Activated CD4-positive, alpha-beta memory T cell treated with anti-CD3 and anti-CD28 coated beads for 36 hours (primary cell): Measurements from ENCODE around the gene TRPM8. TPM values are rescaled to one million over a fixed set of nuclear protein-coding genes. Genes with fewer than 3 reads are reported as not detected.

Source experiments
- CTCF ChIA-PET: fragments of 350-600 bp; sonication (Branson Sonifier 250); formaldehyde crosslinking; loops from one replicate; lab custom pipeline; 2021; ENCODE audit warnings: antibody characterized with exemption, inconsistent platforms; lab: Charles Lee
- POLR2A ChIA-PET: fragments of 350-600 bp; sonication (Branson Sonifier 250); formaldehyde crosslinking; loops from one replicate; lab custom pipeline; 2021; ENCODE audit warnings: antibody characterized with exemption; lab: Charles Lee
- DNase-seq: peaks from one replicate; pipeline ENCODE4 v3.0.0-alpha.2; 2020
- H3K27ac Mint-ChIP-seq: one replicate; pipeline ENCODE4 v1.8.0; 2021; ENCODE audit warnings: mixed read lengths
- H3K27me3 Mint-ChIP-seq: one replicate; pipeline ENCODE4 v1.8.0; 2021; ENCODE audit warnings: mixed read lengths
- H3K36me3 Mint-ChIP-seq: one replicate; pipeline ENCODE4 v1.8.0; 2021; ENCODE audit warnings: mixed read lengths
- H3K4me1 Mint-ChIP-seq: one replicate; pipeline ENCODE4 v1.8.0; 2021; ENCODE audit warnings: low read depth, mixed read lengths
- H3K4me3 Mint-ChIP-seq: one replicate; pipeline ENCODE4 v1.8.0; 2021; ENCODE audit warnings: mild to moderate bottlenecking, mixed read lengths
- H3K9me3 Mint-ChIP-seq: one replicate; pipeline ENCODE4 v1.8.0; 2021; ENCODE audit warnings: mixed read lengths
- intact Hi-C: fragments of 100-400 bp; cut with micrococcal nuclease; formaldehyde crosslinking; loops from one replicate; pipeline ENCODE4 v1.15.1; 2023
- total RNA-seq, 2 experiments: library from RNA; stranded (reverse); gene quantifications; one replicate each; pipeline ENCODE4 v1.2.3, GENCODE V29; 2021

TRPM8 gene
- total RNA-seq, 2 experiments from 2014 or later = not detected

DNA sequence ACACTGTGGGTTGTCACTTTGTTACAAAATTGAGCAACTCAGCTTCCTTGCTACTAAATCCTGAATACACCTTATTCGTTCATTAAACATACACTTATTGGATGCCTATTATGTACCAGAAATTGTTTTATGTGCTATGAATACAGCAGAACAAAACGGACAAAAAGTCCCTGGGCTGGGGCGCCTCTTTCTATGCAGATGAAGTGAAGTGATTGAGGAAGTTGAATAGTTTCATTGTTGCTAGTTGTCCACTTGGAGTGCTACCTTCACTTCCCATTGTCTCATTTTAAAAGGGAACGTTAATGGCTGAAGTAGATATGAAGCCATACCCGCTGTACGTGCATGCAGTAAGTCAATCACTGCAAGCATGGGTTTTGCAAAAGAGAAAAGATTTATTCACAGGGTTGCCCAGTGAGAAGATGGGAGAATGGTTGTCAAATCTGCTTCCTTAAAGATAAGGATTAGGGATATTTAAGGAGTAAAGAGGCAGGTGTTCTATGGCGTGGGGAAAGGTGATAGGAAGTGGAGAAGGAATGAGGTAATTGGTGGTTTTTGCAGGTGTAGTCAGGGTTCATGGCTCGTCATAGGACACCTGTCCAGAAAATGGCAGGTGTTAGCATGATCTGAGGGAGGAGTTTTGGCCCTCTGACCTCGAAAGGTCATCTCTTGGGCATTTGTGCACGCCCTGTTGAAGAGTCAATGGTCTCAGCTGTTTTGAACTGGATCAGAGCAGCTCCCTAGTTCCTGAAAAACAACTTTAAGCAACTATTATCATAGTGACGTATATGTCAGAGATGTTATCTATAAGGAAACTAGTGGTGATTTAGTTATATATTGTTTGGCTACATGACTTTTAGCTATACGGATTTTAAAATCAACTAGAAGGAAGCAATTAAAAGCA is 23.5 kb downstream of the TRPM8 start:
- Mint-ChIP-seq H3K27ac (no peak overlapping the region), H3K27me3 (peaks cover 52% of the 10 kb centered on the region), H3K4me1 (peaks cover 3% of the 10 kb centered on the region), H3K9me3 (peaks cover 11% of the 10 kb centered on the region), H3K36me3 (peaks cover 1% of the 10 kb centered on the region), H3K4me3 (no peak overlapping the region)
- POLR2A ChIA-PET = no interaction called here
- intact Hi-C loops = no loop called here
- DNase-seq = no peak
- CTCF ChIA-PET = no interaction called here

DNA sequence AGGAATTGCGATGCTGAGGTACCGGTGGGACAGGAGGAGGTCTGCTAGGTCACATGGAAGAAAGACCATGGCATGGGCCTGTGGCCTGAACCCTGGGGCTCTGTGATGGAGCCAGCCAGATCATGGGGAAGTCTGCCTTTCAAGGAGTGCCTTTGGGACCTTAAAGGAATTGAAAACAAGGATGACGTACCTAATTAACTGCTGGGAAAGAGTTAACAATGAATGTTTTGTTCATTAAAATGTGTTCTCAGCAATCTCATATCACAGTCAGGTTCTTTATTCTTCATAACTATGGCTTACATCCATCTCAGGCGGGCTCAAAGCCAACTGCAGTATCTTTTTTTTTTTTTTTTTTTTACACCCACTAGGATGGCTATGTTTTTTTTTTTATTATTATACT is 25.6 kb downstream of the TRPM8 start:
- Mint-ChIP-seq H3K4me3 (no peak overlapping the region), H3K9me3 (peaks cover 11% of the 10 kb centered on the region), H3K27ac (no peak overlapping the region), H3K4me1 (peaks cover 3% of the 10 kb centered on the region), H3K27me3 (peaks cover 49% of the 10 kb centered on the region), H3K36me3 (peaks cover 1% of the 10 kb centered on the region)
- no peak for DNase-seq
- CTCF ChIA-PET = no interaction called here
- POLR2A ChIA-PET = no interaction called here
- intact Hi-C loops = no loop called here

DNA sequence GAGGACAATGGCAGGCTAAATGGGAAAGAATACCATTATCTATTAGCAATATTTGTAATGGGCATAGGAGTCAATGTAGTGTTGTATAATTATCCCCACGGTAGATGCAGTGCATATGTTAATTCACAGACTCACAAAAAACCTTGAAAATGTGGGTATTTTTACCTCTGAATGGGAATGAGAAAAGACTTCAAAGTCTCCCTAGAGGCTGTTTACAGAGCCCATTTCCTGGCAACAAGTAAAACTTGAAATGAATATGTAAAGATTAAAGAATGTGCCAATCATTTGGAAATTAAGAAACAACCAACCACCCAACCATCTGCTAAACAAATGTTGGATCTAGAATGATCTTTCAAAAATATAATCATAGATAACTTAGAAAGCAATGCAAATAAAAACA is 27.1 kb downstream of the TRPM8 start:
- intact Hi-C loops = no loop called here
- Mint-ChIP-seq H3K27ac (no peak overlapping the region), H3K9me3 (peaks cover 11% of the 10 kb centered on the region), H3K27me3 (peaks cover 40% of the 10 kb centered on the region), H3K36me3 (peaks cover 1% of the 10 kb centered on the region), H3K4me1 (no peaks in the 10 kb centered on the region), H3K4me3 (no peak overlapping the region)
- CTCF ChIA-PET = no interaction called here
- DNase-seq = no peak
- POLR2A ChIA-PET = no interaction called here

DNA sequence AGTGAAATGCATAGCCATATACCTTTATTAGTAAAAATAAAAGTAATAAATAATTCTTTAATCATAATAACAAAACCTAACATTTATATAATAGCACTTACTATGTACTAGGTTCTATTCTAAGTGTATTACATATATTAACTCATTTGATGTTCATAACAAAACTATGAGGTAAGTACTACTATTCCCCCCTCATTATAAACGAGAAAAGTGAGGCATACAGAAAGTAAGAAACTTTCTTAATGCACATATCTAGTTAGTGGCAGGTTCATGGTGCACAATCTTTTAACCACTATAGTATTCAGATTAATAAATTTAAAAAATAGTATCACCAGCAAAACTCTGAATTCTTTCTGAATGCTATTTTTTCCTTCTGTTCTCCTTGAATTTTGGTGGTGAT is 27.5 kb downstream of the TRPM8 start:
- intact Hi-C loops = no loop called here
- no peak for DNase-seq
- no peak overlapping the region for H3K27ac Mint-ChIP-seq
- peaks cover 1% of the 10 kb centered on the region for H3K36me3 Mint-ChIP-seq
- H3K27me3 Mint-ChIP-seq = peaks cover 37% of the 10 kb centered on the region
- H3K4me3 Mint-ChIP-seq = no peak overlapping the region
- ChIA-PET POLR2A (no interaction called here), CTCF (no interaction called here)
- H3K4me1 Mint-ChIP-seq = no peaks in the 10 kb centered on the region
- H3K9me3 Mint-ChIP-seq = peaks cover 11% of the 10 kb centered on the region

DNA sequence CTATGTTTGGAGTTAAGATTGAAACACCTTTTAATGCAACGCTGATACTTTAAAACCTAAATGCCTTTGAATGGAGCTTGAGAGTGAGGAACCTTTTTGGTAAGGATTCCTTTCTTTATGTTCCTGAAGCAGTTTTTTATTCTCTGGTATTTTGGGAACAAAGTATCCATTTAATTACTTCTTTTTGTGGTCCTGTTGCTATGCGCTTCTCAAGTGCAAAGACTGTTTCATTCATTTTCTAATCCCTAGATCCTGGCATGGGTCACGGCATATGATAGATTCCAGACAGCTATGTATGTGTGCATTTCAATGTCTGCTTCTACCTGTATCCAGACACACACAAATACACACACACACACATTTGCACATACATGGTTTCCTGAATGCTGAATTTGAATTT is 28.0 kb downstream of the TRPM8 start:
- DNase-seq = no peak
- H3K36me3 Mint-ChIP-seq = peaks cover 1% of the 10 kb centered on the region
- peaks cover 38% of the 10 kb centered on the region for H3K27me3 Mint-ChIP-seq
- H3K4me1 Mint-ChIP-seq = no peaks in the 10 kb centered on the region
- CTCF ChIA-PET = interaction anchor here (0.7 kb wide), 1 partner anchor 26 kb away, joined by 3 read pairs; no protein-coding TSS in a partner anchor
- H3K9me3 Mint-ChIP-seq = peaks cover 11% of the 10 kb centered on the region
- POLR2A ChIA-PET = no interaction called here
- intact Hi-C loops = no loop called here
- no peak overlapping the region for H3K27ac Mint-ChIP-seq
- H3K4me3 Mint-ChIP-seq = no peak overlapping the region

DNA sequence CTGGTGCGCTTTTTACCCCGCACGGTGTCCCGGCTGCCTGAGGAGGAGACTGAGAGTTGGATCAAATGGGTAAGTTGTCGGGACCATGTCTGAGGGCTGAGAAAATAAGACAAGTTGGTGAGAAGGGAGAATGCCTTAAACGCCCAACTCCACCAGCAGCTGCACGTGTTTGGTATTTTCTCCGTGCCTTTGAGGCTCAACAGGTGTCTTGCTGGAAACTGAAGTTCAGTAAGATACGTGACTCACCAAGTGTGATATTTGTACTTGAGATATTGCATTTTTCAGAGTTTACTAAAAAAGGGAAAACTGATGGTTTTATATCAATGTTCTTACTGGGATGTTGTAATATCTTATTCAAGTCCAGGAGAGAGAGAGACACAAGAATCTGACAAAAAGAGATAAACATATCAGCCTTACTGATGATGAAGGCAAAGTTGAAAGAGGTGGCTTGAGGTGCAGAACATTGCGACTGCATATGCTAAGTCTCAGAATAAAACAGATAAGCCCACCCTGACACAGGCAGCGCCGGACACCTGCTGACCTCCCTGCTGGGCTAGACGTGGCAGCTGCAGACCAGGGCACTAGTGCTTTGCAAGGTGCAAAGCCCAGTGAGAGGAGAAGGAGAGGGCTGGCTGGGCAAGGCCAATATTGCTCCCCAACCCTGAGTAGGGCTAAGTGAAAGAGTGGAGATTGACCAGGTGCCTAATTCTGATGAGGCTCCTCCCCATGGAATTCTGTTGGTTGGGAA is 33.1 kb downstream of the TRPM8 start:
- Mint-ChIP-seq H3K27me3 (peaks cover 35% of the 10 kb centered on the region), H3K36me3 (peaks cover under 1% of the 10 kb centered on the region), H3K27ac (no peak overlapping the region), H3K4me3 (no peak overlapping the region), H3K9me3 (peaks cover 1% of the 10 kb centered on the region), H3K4me1 (no peaks in the 10 kb centered on the region)
- DNase-seq = no peak
- ChIA-PET CTCF (no interaction called here), POLR2A (no interaction called here)
- intact Hi-C loops = no loop called here

DNA sequence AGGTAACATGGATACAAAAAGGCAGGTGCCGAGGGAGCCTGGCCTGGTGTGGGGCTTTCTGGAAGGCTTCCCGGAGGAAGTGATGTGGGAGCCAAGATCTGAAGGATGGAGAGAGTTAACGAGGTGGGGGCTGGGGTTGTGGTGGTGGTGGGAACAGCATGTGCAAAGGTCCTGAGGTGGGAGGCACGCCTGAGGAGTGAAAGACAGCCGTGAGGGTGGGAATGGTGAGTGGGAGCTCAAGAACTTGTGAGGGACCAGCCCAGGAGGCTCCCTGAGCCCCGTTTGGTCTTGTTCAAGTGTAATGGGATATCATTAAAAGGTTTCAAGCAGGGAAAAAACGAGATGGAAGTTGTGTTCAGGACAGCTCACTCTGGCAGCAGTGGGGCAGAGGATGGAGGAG is 35.2 kb downstream of the TRPM8 start:
- intact Hi-C loops = no loop called here
- Mint-ChIP-seq H3K4me1 (no peaks in the 10 kb centered on the region), H3K9me3 (no peaks in the 10 kb centered on the region), H3K27me3 (peaks cover 30% of the 10 kb centered on the region), H3K36me3 (no peaks in the 10 kb centered on the region), H3K4me3 (no peak overlapping the region), H3K27ac (no peak overlapping the region)
- DNase-seq = no peak
- CTCF ChIA-PET = no interaction called here
- POLR2A ChIA-PET = no interaction called here

DNA sequence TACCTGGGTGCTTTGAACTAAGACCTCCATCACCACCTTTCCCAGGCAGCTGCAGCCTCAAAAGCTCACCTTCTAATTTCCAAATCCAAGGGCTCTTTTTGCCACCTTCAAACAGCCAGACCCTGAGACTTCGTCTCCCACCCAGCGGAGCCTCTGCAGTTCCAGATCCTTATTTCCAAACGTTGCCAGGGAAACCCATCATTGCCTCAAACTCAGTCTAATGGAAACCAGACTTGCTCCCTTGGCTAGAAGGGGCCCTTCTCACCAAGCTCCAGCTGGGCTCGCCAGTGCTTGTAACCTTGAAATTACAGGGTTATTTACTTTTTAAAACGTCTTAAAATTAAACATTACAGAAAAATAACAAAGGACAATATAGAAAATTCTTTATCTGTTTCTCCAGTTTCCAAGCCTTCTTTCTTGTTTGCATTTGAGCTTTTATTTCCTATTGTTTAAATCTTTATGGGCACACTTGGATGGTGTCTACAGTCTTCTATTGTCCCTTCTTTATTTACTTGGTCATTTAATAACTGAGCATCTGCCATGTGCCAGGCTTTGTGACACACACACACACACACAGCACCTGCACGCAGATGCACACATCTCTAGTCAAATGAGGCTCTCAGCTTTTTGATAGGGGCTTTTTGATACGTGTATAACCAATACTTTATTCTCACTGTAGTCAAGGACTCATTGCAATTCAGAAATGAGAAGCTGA is 36.1 kb downstream of the TRPM8 start:
- Mint-ChIP-seq H3K36me3 (no peaks in the 10 kb centered on the region), H3K4me3 (no peak overlapping the region), H3K27ac (no peak overlapping the region), H3K4me1 (no peaks in the 10 kb centered on the region), H3K9me3 (no peaks in the 10 kb centered on the region), H3K27me3 (peaks cover 29% of the 10 kb centered on the region)
- ChIA-PET CTCF (interaction anchor here (0.6 kb wide), 1 partner anchor 16 kb away, joined by 3 read pairs; no protein-coding TSS in a partner anchor), POLR2A (no interaction called here)
- DNase-seq = no peak
- intact Hi-C loops = no loop called here

DNA sequence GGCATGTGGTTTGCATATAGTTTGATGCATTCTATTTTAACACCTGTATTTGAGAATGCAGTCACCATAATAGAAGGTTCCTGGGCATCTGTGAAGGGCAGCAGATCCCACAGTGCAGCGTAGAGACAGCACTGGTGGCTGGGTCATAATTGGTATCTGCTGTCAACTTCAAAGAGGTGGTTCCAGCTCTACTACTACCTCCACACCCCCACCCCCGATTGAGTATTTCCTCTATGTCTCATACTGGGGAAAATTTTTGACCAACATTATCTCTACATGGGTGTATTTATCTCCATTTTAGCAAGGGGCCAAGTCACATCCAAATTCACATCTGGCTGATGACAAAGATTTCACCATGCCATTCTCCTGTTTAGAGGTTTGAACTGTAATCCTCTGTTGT is 43.0 kb downstream of the TRPM8 start:
- H3K27me3 Mint-ChIP-seq = no peaks in the 10 kb centered on the region
- POLR2A ChIA-PET = no interaction called here
- no peak overlapping the region for H3K27ac Mint-ChIP-seq
- no peaks in the 10 kb centered on the region for H3K36me3 Mint-ChIP-seq
- intact Hi-C loops = no loop called here
- no peaks in the 10 kb centered on the region for H3K4me1 Mint-ChIP-seq
- H3K4me3 Mint-ChIP-seq = no peak overlapping the region
- CTCF ChIA-PET = no interaction called here
- no peak for DNase-seq
- H3K9me3 Mint-ChIP-seq = no peaks in the 10 kb centered on the region

DNA sequence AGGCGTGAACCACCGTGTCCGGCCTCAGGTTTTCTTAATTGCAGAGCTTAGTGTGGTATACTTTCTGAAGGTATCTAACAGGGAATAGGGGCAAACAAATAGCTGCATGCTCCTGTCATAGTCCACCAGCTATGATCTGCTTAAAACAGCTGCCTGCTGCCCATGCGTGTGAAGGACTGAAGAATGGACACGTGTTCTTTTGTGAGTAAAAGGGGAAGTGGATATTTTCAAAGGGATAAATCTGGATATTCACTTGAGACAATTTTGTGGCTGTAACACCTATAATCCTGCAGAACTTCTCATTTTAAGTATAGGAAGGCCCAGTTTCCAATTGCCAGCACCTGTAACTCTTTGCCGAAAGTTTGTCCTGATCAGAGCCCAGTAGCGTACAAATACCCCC is 44.7 kb downstream of the TRPM8 start:
- intact Hi-C loops = no loop called here
- Mint-ChIP-seq H3K4me1 (no peaks in the 10 kb centered on the region), H3K27me3 (no peaks in the 10 kb centered on the region), H3K9me3 (no peaks in the 10 kb centered on the region), H3K36me3 (no peaks in the 10 kb centered on the region), H3K27ac (no peak overlapping the region), H3K4me3 (no peak overlapping the region)
- no peak for DNase-seq
- POLR2A ChIA-PET = no interaction called here
- CTCF ChIA-PET = no interaction called here

DNA sequence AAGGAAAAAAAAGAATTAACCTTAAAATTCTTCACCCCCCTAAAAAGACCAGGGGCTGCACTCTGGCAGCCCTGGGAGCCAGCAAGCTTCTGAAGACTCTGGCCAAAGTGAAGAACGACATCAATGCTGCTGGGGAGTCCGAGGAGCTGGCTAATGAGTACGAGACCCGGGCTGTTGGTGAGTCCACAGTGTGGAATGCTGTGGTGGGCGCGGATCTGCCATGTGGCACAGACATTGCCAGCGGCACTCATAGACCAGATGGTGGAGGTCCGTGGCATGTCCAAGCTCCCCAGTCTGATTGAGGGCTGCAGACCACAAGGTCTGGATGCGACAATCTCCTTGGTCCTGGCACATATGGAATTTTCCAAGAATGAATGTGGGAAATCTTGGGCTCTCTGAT is 47.4 kb downstream of the TRPM8 start:
- CTCF ChIA-PET = no interaction called here
- no peak for DNase-seq
- no peaks in the 10 kb centered on the region for H3K9me3 Mint-ChIP-seq
- peaks cover 7% of the 10 kb centered on the region for H3K4me1 Mint-ChIP-seq
- no peak overlapping the region for H3K4me3 Mint-ChIP-seq
- no peaks in the 10 kb centered on the region for H3K36me3 Mint-ChIP-seq
- intact Hi-C loops = no loop called here
- no peaks in the 10 kb centered on the region for H3K27me3 Mint-ChIP-seq
- H3K27ac Mint-ChIP-seq = no peak overlapping the region
- POLR2A ChIA-PET = no interaction called here

DNA sequence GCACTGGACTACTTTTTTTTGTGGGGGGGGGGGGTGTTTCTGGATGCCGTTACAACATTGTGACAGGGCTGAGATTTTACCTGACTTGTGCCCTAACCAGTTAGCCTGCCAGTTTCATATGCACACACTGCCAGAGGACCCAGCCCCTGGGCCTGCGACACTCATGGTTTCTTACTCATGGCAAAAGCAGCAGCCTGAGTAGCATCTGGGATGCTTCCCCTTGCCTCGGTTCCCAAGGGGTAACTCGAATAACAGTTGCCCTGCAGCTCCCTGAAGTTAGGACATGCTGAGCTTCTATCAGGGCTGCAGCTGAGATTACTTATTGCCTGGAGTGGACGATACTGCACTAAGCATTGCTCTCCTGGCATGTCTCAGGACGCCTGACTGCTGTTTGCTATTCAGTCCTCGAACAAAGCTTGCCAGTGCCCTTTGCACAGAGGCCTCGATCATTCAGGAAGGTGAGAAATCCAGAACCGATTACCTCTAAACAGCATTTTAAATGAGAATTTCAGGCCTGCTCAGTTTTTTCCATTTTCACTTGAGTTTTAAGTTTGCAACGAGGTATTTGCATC is 47.9 kb downstream of the TRPM8 start:
- H3K27ac Mint-ChIP-seq = no peak overlapping the region
- ChIA-PET POLR2A (no interaction called here), CTCF (interaction anchor here (0.7 kb wide), 1 partner anchor 10 kb away, joined by 3 read pairs; no protein-coding TSS in a partner anchor)
- H3K4me3 Mint-ChIP-seq = no peak overlapping the region
- no peak for DNase-seq
- H3K9me3 Mint-ChIP-seq = no peaks in the 10 kb centered on the region
- H3K36me3 Mint-ChIP-seq = no peaks in the 10 kb centered on the region
- intact Hi-C loops = no loop called here
- peaks cover 7% of the 10 kb centered on the region for H3K4me1 Mint-ChIP-seq
- no peaks in the 10 kb centered on the region for H3K27me3 Mint-ChIP-seq
